IPS-20b (cell line): ENCODE data around the gene BABAM2.
"Not testable (repeated sequence)": the region's sequence is repeated elsewhere in the genome, so short reads cannot be mapped to it uniquely, and the experiment has no call there.

Source experiments
- H3K27ac ChIP-seq: one replicate; pipeline ENCODE4 v1.5.1; 2013; ENCODE audit warnings: low read length
- H3K27me3 ChIP-seq: 2 replicates; pipeline ENCODE4 v1.6.1; 2013; ENCODE audit warnings: mild to moderate bottlenecking, low read length, inconsistent platforms; ENCODE audit not compliant: insufficient read depth
- H3K36me3 ChIP-seq: 2 replicates; pipeline ENCODE4 v1.6.1; 2013; ENCODE audit warnings: low read depth, mild to moderate bottlenecking, inconsistent platforms, low read length, moderate library complexity; ENCODE audit not compliant: insufficient read depth
- H3K4me1 ChIP-seq: 2 replicates; pipeline ENCODE4 v1.6.1; 2013; ENCODE audit warnings: mild to moderate bottlenecking, control low read depth, inconsistent platforms, low read length, moderate library complexity; ENCODE audit not compliant: insufficient read depth
- H3K4me3 ChIP-seq: 2 replicates; pipeline ENCODE4 v1.5.1; 2013; ENCODE audit warnings: mild to moderate bottlenecking, low read length, inconsistent platforms
- H3K9ac ChIP-seq: 2 replicates; pipeline ENCODE4 v1.6.1; 2013; ENCODE audit warnings: low read depth, mild to moderate bottlenecking, inconsistent platforms, low read length, moderate library complexity
- H3K9me3 ChIP-seq: 2 replicates; pipeline ENCODE4 v1.6.1; 2013; ENCODE audit warnings: mild to moderate bottlenecking, low read depth, low read length, inconsistent platforms; ENCODE audit not compliant: insufficient read depth

Gene BABAM2

DNA sequence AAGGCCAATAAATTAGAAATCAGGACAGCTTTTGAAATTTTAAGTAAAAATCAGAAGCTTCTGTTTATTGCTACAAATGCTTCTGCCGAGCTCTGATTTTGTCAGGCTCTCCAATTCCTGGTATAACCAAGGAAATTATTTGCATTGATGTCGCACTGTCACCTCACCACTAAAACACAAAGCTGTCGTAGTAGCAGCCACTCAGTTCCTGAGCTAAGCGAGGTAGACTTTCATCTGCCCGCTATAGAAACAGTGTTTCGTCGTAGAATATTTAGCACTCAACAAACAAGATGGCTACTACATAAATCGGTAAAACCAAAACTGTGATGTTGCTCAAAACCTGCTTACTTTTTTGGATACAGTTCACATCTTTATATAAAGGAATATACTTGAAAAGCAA is 360.8 kb downstream of the BABAM2 start:
- no peak overlapping the region for H3K4me3 ChIP-seq
- H3K36me3 ChIP-seq: no peaks in the 10 kb centered on the region
- no peak overlapping the region for H3K9ac ChIP-seq
- no peak overlapping the region for H3K27ac ChIP-seq
- no peaks in the 10 kb centered on the region for H3K4me1 ChIP-seq
- H3K27me3 ChIP-seq: no peaks in the 10 kb centered on the region
- H3K9me3 ChIP-seq: no peaks in the 10 kb centered on the region

DNA sequence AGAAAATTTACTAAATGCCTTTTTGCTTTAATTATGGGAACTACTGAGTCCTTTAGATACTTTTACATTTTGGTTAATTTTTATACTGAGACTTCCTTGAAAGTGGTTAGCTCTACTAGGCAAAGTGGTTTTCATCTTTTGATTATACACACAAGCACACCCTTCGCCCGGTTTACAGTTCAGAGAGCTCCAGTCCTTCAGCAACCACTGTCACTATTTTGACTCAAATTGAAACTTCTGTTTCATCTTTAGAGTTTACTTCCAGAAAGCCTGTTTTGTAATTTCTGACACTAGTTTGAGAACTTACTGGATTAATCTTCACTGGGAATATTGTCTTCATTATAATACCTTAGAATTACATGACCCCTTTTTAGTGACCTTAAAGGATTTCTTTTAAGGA is 361.8 kb downstream of the BABAM2 start:
- no peaks in the 10 kb centered on the region for H3K36me3 ChIP-seq
- H3K27me3 ChIP-seq: no peaks in the 10 kb centered on the region
- H3K4me3 ChIP-seq: no peak overlapping the region
- H3K9ac ChIP-seq: no peak overlapping the region
- H3K4me1 ChIP-seq: no peaks in the 10 kb centered on the region
- H3K27ac ChIP-seq: no peak overlapping the region
- H3K9me3 ChIP-seq: no peaks in the 10 kb centered on the region

- H3K9me3 ChIP-seq: no peaks in the 10 kb centered on the region
- no peak overlapping the region for H3K9ac ChIP-seq
- H3K27me3 ChIP-seq: no peaks in the 10 kb centered on the region
- no peaks in the 10 kb centered on the region for H3K4me1 ChIP-seq
- no peak overlapping the region for H3K4me3 ChIP-seq
- no peak overlapping the region for H3K27ac ChIP-seq
- H3K36me3 ChIP-seq: no peaks in the 10 kb centered on the region
These were observed 363.0 kb downstream of the BABAM2 start for GRCh38 chr2:28253543-28253942.

GRCh38 chr2:28255231-28255630 is 364.7 kb downstream of the BABAM2 start:
- not testable (repeated sequence) for H3K9me3 ChIP-seq, H3K27ac ChIP-seq, H3K36me3 ChIP-seq, H3K27me3 ChIP-seq, H3K4me3 ChIP-seq, H3K9ac ChIP-seq, H3K4me1 ChIP-seq

- H3K9ac ChIP-seq: no peak overlapping the region
- H3K27me3 ChIP-seq: no peaks in the 10 kb centered on the region
- no peak overlapping the region for H3K4me3 ChIP-seq
- no peaks in the 10 kb centered on the region for H3K4me1 ChIP-seq
- H3K36me3 ChIP-seq: no peaks in the 10 kb centered on the region
- no peak overlapping the region for H3K27ac ChIP-seq
- H3K9me3 ChIP-seq: no peaks in the 10 kb centered on the region
These were observed 366.7 kb downstream of the BABAM2 start for GRCh38 chr2:28257182-28257581.

DNA sequence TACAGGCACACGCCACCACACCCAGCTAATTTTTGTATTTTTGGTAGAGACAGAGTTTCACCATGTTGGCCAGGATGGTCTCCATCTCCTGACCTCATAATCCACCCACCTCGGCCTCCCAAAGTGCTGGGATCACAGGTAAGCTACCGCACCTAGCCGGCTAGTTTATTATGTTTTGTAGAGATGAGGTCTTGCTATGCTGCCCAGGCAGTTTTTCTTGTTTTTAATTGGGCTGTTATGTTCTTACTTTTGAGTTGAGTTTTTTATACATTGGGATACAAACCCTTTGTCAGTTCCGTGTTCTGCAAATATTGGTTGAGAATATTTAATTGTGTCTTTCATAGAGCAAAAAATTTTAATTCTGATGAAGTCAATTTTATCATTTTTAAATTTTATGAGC is 368.7 kb downstream of the BABAM2 start:
- not testable (repeated sequence) for H3K9ac ChIP-seq, H3K4me1 ChIP-seq, H3K27ac ChIP-seq, H3K4me3 ChIP-seq, H3K9me3 ChIP-seq, H3K27me3 ChIP-seq, H3K36me3 ChIP-seq

- no peaks in the 10 kb centered on the region for H3K9me3 ChIP-seq
- H3K4me1 ChIP-seq: peaks cover 10% of the 10 kb centered on the region; the same call in 1 of the 2 replicates
- no peaks in the 10 kb centered on the region for H3K36me3 ChIP-seq
- H3K9ac ChIP-seq: no peak overlapping the region
- H3K27ac ChIP-seq: no peak overlapping the region
- no peaks in the 10 kb centered on the region for H3K27me3 ChIP-seq
- H3K4me3 ChIP-seq: peak overlapping the region; percentile 26; the same call in 1 of the 2 replicates
These were observed 373.2 kb downstream of the BABAM2 start for GRCh38 chr2:28263690-28264089.

DNA sequence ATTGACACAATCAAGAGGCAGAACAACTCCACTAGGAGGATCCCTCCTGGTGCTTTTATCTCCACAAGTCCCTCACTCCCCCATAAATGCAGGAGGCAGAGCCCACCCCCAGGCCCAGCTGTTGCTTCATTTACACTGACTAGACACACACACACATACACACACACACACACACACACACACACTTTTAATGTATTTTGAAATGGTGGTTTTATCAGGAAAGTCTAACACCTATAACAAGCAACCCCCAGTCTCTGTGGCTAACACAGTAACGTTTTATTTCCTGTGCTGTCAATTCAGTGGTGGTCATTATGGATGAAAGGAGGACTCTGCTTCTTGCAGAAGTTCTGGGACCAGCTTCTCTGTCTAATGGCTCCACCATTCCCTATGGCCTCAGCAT is 376.8 kb downstream of the BABAM2 start:
- Histone ChIP-seq H3K27me3 (no peaks in the 10 kb centered on the region), H3K4me3 (no peak overlapping the region)

DNA sequence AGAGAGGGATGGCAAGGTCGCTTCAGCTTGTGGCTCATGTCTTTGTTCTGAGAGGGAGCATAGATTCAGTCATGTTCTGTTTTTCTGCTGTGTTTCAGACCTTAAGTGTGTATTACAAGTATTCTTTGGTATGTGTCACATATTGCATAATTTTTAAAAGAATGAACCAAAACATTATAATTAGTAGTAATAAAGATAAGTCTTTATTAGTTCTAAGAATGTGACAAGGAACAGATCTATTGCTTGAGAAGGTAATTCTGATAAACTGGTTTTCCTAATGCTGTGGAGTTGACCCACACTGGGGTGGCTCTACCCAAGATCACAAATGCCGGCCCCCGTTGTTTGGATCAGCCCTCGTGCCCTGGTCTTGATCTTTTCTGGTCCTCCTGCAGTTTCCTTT is 377.9 kb downstream of the BABAM2 start:
- H3K4me3 ChIP-seq: no peak overlapping the region
- H3K4me1 ChIP-seq: peaks cover 12% of the 10 kb centered on the region; the same call in 1 of the 2 replicates
- H3K27me3 ChIP-seq: no peaks in the 10 kb centered on the region
- H3K9me3 ChIP-seq: no peaks in the 10 kb centered on the region
- no peak overlapping the region for H3K27ac ChIP-seq
- no peaks in the 10 kb centered on the region for H3K36me3 ChIP-seq
- no peak overlapping the region for H3K9ac ChIP-seq

More for the DNA sequence above, 376.8 kb downstream of the BABAM2 start:
- Histone ChIP-seq H3K27ac (no peak overlapping the region), H3K9me3 (no peaks in the 10 kb centered on the region), H3K9ac (no peak overlapping the region), H3K4me1 (peaks cover 14% of the 10 kb centered on the region; the same call in 1 of the 2 replicates), H3K36me3 (no peaks in the 10 kb centered on the region)

DNA sequence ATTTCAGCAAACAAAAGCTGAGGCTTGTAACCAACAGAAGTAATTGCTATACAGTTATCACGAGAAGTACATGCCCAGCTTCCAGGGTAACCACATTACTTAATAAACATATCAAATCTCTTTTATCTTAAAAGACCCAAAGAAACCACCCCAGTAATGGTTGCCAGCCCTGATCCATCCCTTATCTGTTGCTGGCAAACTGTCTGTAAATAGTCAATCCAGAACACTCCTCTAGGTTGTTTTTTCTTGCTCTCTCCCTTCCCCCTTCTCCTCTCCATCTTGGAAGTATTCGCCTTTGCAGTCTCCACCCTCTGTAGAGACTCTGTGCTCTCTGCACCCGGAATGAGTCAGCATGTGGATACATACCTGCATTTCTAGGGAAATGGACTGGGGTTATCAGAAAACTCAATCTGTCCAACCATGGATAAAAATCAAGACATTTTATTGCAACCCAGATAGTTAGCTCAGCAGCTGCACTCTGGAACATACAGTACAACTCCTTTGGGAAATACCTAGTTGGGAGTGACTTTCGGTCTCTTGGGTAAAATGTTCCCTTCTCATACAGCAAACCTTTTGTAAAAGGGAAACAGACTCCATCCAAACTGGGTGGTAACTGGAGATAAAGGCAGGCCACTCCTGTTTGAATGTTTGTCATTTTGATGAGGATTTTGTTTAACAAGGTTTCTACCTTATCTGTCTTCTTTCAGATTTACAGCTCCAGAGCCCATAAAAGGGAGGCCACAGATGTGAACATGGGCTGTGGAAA is 378.7 kb downstream of the BABAM2 start:
- H3K27me3 ChIP-seq: no peaks in the 10 kb centered on the region
- no peak overlapping the region for H3K27ac ChIP-seq
- no peak overlapping the region for H3K9ac ChIP-seq
- no peaks in the 10 kb centered on the region for H3K36me3 ChIP-seq
- no peaks in the 10 kb centered on the region for H3K9me3 ChIP-seq
- H3K4me3 ChIP-seq: no peak overlapping the region
- H3K4me1 ChIP-seq: peaks cover 6% of the 10 kb centered on the region

DNA sequence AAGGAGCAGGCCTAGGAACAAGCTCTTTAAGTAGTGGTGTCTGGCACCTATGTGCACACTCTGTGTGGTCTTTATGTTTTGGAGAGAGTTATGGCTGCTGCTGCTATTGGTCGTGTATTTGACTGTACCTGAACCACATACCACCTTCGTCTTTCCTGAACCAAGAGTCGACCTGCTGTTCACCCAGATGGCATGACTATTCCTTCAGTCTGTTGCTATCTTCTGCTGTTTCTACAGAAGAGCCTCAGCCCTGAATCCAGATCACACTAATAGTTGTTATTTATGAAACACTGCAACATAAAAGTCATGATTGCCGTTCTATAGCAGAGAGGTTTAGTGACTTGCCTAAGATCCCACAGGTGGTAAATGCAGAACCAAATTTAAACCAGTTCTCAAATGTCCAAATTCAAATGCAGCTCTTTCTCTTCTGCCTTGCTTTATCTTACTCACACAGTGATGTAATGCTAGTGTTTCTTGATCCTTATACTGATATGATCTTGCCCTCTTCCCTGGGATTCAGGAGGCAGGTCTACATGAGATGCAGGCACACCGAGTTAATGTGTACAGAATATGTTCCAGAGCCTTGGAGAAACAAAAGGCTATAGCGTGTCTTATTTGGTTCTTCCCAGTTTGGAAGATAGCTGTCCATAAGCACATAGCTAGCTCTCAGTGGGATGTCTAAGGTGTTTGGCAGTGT is 380.1 kb downstream of the BABAM2 start:
- H3K4me1 ChIP-seq: peaks cover 14% of the 10 kb centered on the region
- no peak overlapping the region for H3K27ac ChIP-seq
- H3K9me3 ChIP-seq: no peaks in the 10 kb centered on the region
- no peak overlapping the region for H3K9ac ChIP-seq
- H3K4me3 ChIP-seq: no peak overlapping the region
- no peaks in the 10 kb centered on the region for H3K36me3 ChIP-seq
- H3K27me3 ChIP-seq: no peaks in the 10 kb centered on the region

GRCh38 chr2:28271231-28271918 is 380.8 kb downstream of the BABAM2 start:
- H3K4me1 ChIP-seq: peaks cover 14% of the 10 kb centered on the region
- no peak overlapping the region for H3K4me3 ChIP-seq
- no peaks in the 10 kb centered on the region for H3K9me3 ChIP-seq
- H3K9ac ChIP-seq: no peak overlapping the region
- no peaks in the 10 kb centered on the region for H3K36me3 ChIP-seq
- no peak overlapping the region for H3K27ac ChIP-seq
- H3K27me3 ChIP-seq: no peaks in the 10 kb centered on the region
